CD4-positive, alpha-beta T cell treated with Interleukin-6 at 100 ng/mL for 8 hours (primary cell): ENCODE results near the gene TENT4A.
"Not testable (repeated sequence)": the region's sequence is repeated elsewhere in the genome, so short reads cannot be mapped to it uniquely, and the experiment has no call there.

ENCODE experiments used
- DNase-seq: peaks from one replicate; pipeline ENCODE4 v3.0.0-alpha.2; 2020; ENCODE audit warnings: mixed read lengths, low spot score

TENT4A gene

GRCh38 chr5:6713274-6714225 lies at the start of gene TENT4A:
Gene TENT4A, plus strand, starts transcription at chr5:6713432. Its CDS starts 552 bp downstream, at chr5:6713984.
- DNase-seq: no peak

DNA sequence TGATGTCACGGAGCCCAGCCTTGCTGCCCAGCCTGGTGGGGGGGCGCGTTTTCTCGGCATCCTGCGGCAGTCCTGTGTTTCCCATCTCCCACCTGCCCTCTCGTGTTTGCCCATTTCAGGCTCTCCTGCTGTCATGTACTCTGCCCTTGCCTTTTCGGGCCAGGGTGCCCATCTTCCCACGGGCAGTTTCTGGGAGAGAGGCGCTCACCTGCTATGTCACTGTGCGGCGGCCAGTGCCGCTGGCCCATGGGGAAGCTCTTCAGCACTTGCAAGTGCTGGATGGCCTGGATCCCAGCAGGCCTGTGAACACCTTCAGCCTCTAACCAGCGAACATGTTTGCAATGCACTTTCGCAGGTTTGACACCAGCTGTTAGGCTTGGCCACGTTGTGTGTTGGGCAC lies 46.5 kb upstream of the TENT4A start:
- DNase-seq: no peak

- DNase-seq: no peak
Measured at GRCh38 chr5:6667648-6668047, 45.6 kb upstream of the TENT4A start.

DNA sequence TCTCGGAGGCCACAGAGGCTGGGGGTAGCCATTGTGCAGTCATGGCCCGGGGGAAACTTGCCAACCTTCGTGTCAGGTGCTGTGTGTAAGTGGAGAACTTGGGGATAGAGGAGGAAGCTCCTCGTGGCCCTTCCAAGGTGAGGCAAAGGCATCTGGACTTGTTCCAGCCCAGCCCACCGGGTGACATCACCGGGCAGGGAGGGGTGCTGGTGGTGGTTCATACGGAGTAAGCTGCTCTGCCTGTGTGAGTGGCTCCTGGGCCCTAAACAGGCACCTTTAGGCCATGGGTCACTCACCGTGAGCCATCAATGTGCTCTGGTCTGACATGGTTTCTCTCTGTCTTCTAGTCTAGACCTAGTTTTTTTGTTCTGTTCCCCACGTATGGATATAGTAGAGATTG lies 44.5 kb upstream of the TENT4A start:
- not testable (repeated sequence) for DNase-seq

DNA sequence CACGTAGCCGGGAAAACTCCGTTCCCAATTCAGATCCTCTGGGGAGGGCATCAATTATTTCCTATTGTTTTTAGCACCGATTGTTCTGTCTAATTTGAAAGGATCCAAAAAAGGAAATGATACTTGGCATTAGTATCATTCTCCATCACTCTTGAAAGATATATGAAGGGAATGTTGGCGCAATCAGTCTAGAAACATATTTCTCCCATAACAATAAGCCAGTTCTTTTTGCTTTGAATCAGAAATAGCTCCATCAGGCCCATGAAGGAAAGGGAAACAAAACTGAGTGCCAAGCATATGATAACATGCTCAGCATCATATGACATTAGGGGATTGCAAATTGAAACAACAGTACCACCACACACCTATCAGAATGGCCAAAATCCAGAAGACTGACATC lies 40.2 kb upstream of the TENT4A start:
- DNase-seq: no peak

DNA sequence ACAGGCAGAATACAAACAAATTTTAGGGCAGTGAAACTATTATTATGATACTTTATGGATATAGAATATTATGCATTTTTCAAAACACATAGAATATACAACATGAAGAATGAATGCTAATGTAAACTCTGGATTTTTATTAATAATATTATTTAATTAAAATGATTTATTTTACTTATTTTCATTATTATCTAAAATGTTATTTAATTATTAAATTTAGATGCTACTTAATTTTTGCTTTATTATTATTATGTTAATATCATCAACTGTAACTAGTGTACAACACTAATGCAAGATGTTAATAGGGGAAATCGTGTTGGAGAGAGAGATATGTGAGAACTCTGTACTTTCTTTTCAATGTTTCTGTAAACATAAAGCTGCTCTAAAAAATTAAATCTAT lies 39.3 kb upstream of the TENT4A start:
- DNase-seq: no peak

DNA sequence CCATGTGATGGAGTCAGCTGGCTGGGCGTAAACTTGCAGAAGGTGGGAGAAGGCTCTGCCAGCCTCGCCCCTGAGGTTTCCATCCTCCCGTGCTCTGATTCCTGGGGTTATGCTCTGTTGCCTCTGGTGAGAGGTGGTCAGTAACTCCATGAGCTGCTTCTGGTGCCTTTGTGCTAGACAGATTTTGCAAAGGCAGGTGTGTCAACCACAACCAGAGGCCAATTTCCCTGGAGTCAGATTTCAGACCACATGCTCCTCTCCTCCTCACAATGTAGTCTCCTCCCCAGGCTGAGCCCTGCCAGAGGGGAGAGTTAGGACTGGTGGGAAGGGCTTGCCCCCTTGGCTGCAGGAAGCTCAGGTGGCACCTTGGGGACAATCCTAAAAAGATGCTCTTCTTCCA lies 38.8 kb upstream of the TENT4A start:
- DNase-seq: no peak

- DNase-seq: no peak
Measured at GRCh38 chr5:6674886-6675285, 38.3 kb upstream of the TENT4A start.

- no peak for DNase-seq
Measured at GRCh38 chr5:6675784-6676491, 37.3 kb upstream of the TENT4A start.

DNA sequence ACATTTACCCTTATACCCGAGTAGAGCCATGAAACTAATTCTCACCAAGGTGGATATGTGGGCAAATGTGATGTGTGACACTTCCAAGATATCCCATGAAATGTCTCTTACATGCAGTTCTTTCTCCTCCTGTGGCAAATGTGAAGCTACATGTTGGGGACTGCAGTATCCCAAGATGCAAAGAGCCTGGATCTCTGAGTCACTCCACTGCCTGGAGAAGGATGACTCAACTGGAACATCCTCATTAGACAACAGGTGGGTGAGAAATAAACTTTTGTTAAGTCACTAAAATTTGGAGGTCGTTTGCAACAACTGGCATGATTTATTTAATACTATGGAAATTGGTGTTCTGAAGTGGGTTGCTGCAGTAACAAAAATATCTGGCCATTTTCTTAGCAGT lies 36.5 kb upstream of the TENT4A start:
- DNase-seq: no peak

GRCh38 chr5:6678385-6678784 lies 34.8 kb upstream of the TENT4A start:
- DNase-seq: no peak

DNA sequence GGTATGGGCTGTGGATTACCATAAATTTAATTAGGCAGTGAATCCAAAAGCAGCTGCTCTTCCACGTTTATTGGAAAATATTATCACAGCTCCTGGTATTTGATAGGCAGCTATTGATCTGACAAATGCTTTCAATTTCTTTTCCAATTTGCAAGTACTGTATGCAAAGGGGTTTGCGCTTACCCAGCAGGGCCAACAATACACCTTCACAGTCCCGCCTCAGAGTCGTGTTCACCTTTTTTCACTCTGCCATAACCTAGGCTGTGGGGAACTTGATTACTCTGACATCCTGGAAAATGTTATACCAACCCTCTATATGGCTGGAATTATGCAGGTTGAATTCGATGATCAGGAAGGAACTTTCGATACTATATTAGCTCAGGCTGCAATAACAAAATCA lies 32.3 kb upstream of the TENT4A start:
- no peak for DNase-seq

- no peak for DNase-seq
Measured at GRCh38 chr5:6681682-6682081, 31.6 kb upstream of the TENT4A start.

- DNase-seq: no peak
Measured at GRCh38 chr5:6682239-6682638, 31.0 kb upstream of the TENT4A start.

DNA sequence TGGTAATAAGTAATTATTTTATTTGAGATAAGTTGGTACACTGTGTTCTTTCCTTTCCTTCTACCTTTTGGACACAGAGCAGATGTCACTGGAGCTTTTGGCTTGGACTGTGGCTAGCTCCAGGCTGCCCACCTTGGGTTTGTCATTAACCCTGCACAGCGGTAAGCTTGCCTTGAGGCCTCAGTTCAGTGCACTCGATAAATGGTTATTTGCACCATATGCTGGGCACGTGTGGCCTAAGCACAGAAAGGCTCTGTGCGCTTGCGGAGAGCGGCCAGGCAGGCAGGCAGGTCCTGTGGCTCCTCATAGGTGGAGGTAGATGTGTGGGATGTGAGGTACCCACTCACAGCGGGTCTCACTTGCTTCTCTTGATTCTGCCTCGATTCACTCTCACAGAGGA lies 30.0 kb upstream of the TENT4A start:
- no peak for DNase-seq

DNA sequence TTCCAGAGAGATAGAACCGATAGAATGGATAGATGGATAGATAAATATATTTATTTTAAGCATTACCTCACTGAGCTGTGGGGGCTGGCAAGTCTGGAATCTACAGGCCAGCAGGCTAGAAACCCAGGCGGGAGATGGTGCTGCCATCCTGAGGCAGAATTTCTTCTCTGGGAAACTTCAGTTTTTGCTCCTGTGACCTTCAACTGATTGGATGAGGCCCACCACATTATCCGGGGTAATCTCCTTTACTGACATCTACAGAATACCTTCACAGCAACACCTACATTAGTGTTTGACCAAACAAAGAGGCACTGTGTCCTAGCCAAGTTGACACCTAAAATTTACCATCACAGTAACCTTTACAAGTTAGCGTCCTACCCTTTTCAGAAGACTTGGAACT lies 29.2 kb upstream of the TENT4A start:
- DNase-seq: no peak

DNA sequence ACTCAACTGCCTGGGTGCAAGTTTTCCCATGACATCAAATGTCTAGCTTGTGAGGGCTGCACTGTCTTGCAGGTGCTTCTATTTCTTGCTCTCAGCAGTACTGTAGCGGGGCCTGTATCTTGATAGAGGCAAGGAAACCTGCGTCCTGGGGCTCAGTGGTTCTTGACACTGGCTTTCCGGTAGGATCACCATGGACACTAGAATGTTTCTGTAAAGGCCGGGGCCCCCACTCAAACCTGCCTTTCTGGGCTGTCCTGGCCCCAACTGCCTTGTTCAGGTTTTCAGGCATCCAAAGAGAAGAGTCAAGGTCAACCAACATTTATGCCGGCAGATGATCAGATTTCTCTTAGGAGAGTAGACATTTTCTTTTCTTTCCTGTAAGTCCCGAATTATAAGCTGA lies 26.7 kb upstream of the TENT4A start:
- no peak for DNase-seq

GRCh38 chr5:6686915-6687409 lies 26.3 kb upstream of the TENT4A start:
- DNase-seq: no peak

- DNase-seq: no peak
Measured at GRCh38 chr5:6687505-6687904, 25.7 kb upstream of the TENT4A start.

DNA sequence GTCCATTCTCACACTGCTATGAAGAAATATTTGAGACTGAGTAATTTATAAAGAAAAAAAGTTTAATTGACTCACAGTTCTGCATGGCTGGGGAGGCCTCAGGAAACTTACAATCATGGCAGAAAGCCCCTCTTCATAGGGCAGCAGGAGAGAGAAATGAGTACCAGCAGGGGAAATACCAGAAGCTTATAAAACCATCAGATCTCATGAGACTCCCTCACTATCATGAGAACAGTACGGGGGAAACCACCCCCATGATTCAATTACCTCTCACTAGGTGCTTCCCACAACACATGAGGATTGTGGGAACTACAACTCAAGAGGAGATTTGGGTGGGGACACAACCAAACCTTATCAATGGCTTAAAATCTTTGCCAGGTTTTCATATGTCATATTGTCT lies 20.3 kb upstream of the TENT4A start:
- no peak for DNase-seq

GRCh38 chr5:6698696-6699095 lies 14.5 kb upstream of the TENT4A start:
- no peak for DNase-seq

DNA sequence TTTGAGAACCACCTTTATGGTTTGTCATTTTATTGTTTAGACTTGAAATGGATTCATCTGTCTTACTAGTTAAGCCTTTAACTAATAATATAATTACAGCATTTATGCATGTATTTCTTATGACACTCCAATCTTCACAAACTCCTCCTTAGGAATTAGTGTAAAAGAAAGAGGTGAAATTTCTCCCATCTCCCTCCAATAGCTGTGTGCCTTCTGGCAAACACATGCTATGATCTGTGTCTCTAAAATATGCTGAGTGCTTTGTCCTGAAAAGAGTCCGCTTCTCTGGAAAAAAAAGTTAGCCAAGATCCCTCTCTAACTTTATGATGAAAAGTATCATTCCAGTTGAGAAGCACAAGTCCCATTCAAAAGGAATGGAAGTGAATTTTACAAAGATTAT lies 13.9 kb upstream of the TENT4A start:
- no peak for DNase-seq

DNA sequence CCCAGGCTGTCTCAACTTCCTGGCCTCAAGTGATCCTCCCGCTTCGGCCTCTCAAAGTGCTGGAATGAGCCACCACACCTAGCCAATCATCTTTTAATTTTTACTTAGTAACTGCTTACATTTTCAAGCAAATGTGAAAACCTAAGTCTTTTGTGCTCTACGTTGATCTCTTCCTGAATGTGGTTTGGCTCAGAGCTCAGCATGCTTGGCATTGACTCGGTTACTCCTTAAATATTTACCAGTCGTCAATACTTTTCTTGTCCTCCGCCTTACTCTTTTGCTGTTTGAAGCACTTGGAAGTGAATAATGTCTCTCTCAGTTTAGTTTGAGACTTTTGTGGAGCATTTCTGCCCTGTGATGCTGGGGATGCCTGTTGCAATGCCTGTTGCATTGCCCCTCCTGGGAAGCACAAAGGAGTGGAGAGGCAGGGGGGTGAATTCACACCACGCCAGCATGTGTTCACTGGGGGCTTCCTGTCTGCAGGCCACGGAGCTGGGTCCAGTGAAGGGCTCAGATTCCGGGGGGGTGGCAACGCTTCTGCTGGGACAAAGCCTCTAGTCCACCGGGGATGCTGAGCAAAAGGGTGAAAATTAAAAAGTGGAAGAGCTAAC lies 13.1 kb upstream of the TENT4A start:
- no peak for DNase-seq
